GM23338 (cell line): ENCODE results near the gene KRT7.

Experiments
- CREB1 ChIP-seq: fragments of 250-450 bp; sonication (Bioruptor Pico); IDR thresholded peaks from 2 replicates; pipeline ENCODE4 v1.5.0; 2020; ENCODE audit warnings: low read depth, mild to moderate bottlenecking, moderate library complexity
- CTCF ChIP-seq, 2 experiments: fragments of 200-600 bp in 1 of 2; sonication (generic) in 1 of 2; conservative IDR thresholded peaks; 2 replicates each; pipeline versions ENCODE4 v1.5.1 to v1.6.1; 2016 to 2017; ENCODE audit warnings: antibody characterized with exemption in 2 of 2, low read depth in 2 of 2, mild to moderate bottlenecking in 2 of 2, moderate library complexity in 1 of 2
- EZH2phosphoT487 ChIP-seq: fragments of 200-600 bp; sonication (generic); IDR thresholded peaks from one replicate; pipeline ENCODE4 v1.8.1; 2018; ENCODE audit warnings: antibody characterized with exemption; ENCODE audit not compliant: unreplicated experiment
- POLR2AphosphoS5 ChIP-seq: IDR thresholded peaks from 2 replicates; pipeline ENCODE4 v1.6.1; 2016; ENCODE audit warnings: antibody characterized with exemption, low read depth
- STAT1 ChIP-seq: IDR thresholded peaks from one replicate; pipeline ENCODE4 v1.6.1; 2016; ENCODE audit warnings: antibody characterized with exemption; ENCODE audit not compliant: unreplicated experiment
- TF ChIP-seq, protein P1 (sequence below): fragments of 250-450 bp; sonication (Bioruptor Pico); IDR thresholded peaks from 2 replicates; pipeline ENCODE4 v1.5.0; 2020; ENCODE audit warnings: mild to moderate bottlenecking, moderate library complexity

DNA sequence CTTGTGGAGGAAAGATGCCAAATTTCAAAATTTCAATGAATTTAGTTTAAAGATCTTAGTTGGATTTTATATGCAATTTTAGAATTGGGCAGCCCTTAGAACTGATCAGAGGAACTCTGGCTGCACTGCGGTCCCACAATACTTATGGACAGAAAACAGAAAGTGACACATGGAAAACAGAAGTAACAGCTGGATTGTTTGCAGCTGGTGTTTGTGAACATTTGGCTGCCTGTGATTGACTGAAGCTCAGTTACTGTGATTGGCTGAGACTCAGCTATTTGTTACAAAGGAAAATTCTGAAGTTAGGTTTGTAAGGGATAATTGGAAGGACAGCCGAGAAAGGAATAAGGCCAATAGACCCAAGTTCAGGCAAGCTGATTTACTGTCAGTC is 31.4 kb downstream of the KRT7 start:
- TF ChIP-seq CTCF (conservative IDR thresholded peaks at IDR 0.05; ENCODE audit: low read depth in 2 of 2) (no peak), EZH2phosphoT487 (no peak), POLR2AphosphoS5 (no peak), CREB1 (CRISPR knock-in tag) (no peak), STAT1 (no peak)
- TF ChIP-seq, protein P1, sequence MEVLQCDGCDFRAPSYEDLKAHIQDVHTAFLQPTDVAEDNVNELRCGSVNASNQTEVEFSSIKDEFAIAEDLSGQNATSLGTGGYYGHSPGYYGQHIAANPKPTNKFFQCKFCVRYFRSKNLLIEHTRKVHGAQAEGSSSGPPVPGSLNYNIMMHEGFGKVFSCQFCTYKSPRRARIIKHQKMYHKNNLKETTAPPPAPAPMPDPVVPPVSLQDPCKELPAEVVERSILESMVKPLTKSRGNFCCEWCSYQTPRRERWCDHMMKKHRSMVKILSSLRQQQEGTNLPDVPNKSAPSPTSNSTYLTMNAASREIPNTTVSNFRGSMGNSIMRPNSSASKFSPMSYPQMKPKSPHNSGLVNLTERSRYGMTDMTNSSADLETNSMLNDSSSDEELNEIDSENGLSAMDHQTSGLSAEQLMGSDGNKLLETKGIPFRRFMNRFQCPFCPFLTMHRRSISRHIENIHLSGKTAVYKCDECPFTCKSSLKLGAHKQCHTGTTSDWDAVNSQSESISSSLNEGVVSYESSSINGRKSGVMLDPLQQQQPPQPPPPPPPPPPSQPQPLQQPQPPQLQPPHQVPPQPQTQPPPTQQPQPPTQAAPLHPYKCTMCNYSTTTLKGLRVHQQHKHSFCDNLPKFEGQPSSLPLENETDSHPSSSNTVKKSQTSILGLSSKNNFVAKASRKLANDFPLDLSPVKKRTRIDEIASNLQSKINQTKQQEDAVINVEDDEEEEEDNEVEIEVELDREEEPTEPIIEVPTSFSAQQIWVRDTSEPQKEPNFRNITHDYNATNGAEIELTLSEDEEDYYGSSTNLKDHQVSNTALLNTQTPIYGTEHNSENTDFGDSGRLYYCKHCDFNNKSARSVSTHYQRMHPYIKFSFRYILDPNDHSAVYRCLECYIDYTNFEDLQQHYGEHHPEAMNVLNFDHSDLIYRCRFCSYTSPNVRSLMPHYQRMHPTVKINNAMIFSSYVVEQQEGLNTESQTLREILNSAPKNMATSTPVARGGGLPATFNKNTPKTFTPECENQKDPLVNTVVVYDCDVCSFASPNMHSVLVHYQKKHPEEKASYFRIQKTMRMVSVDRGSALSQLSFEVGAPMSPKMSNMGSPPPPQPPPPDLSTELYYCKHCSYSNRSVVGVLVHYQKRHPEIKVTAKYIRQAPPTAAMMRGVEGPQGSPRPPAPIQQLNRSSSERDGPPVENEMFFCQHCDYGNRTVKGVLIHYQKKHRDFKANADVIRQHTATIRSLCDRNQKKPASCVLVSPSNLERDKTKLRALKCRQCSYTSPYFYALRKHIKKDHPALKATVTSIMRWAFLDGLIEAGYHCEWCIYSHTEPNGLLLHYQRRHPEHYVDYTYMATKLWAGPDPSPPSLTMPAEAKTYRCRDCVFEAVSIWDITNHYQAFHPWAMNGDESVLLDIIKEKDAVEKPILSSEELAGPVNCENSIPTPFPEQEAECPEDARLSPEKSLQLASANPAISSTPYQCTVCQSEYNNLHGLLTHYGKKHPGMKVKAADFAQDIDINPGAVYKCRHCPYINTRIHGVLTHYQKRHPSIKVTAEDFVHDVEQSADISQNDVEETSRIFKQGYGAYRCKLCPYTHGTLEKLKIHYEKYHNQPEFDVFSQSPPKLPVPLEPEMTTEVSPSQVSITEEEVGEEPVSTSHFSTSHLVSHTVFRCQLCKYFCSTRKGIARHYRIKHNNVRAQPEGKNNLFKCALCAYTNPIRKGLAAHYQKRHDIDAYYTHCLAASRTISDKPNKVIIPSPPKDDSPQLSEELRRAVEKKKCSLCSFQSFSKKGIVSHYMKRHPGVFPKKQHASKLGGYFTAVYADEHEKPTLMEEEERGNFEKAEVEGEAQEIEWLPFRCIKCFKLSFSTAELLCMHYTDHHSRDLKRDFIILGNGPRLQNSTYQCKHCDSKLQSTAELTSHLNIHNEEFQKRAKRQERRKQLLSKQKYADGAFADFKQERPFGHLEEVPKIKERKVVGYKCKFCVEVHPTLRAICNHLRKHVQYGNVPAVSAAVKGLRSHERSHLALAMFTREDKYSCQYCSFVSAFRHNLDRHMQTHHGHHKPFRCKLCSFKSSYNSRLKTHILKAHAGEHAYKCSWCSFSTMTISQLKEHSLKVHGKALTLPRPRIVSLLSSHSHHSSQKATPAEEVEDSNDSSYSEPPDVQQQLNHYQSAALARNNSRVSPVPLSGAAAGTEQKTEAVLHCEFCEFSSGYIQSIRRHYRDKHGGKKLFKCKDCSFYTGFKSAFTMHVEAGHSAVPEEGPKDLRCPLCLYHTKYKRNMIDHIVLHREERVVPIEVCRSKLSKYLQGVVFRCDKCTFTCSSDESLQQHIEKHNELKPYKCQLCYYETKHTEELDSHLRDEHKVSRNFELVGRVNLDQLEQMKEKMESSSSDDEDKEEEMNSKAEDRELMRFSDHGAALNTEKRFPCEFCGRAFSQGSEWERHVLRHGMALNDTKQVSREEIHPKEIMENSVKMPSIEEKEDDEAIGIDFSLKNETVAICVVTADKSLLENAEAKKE, result no peak
